Measurements from ENCODE around the gene TANGO6.
A peak's percentile ranks its signal among the peaks of the same experiment; 100 is the strongest.
"Not testable (repeated sequence)": the region's sequence is repeated elsewhere in the genome, so short reads cannot be mapped to it uniquely, and the experiment has no call there.

The TANGO6 gene

GRCh38 chr16:68843482-68844210 is at the start of gene TANGO6:
TSS of gene TANGO6 (plus strand) at chr16:68843531. CDS start at chr16:68843618, 87 bp downstream.
- DNase-seq = peak in 57 of 58 donors; percentile 40 to 86 (median 72)

- no peak for DNase-seq
Measured at GRCh38 chr16:68798398-68798797, 44.9 kb upstream of the TANGO6 start.

GRCh38 chr16:68800257-68800875 is 43.0 kb upstream of the TANGO6 start:
- peak in 38 of 58 donors; percentile 3 to 59 (median 30) for DNase-seq

DNA sequence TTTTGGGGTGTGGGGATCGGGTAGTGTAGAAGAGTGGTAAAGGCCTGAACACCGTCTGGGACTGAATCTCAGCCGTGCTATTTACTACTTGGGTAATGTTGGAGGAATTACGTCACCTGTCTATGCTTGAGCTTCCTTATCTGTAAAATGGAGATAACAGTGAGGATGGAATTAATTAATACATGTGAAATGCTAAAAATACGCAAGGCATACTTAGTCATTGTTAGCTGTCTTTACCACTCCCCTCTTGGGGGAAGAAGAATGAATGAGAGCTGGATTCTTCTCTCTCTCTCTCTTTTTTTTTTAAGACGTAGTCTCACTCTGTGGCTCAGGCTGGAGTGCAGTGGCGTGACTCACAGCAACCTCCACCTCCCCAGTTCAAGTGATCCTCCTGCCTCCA is 41.1 kb upstream of the TANGO6 start:
- DNase-seq = no peak

DNA sequence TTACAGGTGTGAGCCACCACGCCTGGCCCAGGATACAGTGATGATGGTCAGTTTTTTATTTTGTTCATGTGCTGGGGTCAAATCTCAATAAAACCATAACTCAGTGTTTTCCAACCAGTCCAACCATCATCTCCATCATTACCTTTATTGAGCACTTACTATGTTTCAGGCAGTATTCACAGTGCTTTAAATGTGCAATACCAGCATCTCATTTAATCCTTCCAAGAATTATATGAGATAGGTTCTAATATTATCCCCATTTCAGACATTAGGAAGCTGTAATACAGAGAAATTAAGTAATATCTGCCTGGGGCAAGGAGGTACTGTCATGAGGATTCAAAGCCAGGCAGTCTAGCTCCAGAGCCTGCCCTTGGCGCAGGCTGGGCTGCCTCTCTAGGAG is 36.9 kb upstream of the TANGO6 start:
- no peak for DNase-seq

GRCh38 chr16:68806981-68807380 is 36.4 kb upstream of the TANGO6 start:
- no peak for DNase-seq

DNA sequence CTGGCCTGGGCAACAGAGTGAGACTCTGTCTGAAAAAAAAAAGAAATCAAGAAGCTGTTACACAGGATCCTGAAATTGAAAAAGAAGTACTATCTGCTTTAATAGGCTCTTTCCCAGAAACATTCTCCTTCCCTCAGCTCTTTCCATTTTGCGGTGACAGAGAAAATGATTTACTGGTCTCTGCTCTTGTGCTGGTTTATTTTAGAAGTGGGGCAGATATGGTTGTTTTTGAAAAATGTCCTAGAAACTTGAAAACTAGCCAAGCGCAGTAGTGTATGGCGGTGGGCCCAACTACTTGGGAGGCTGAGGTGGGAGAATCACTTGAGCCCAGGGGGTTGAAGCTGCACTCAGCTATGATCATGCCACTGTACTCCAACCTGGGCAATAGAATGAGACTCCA is 28.8 kb upstream of the TANGO6 start:
- no peak for DNase-seq

- no peak for DNase-seq
Measured at GRCh38 chr16:68823401-68824135, 19.8 kb upstream of the TANGO6 start.

- DNase-seq = no peak
Measured at GRCh38 chr16:68825427-68825826, 17.9 kb upstream of the TANGO6 start.

DNA sequence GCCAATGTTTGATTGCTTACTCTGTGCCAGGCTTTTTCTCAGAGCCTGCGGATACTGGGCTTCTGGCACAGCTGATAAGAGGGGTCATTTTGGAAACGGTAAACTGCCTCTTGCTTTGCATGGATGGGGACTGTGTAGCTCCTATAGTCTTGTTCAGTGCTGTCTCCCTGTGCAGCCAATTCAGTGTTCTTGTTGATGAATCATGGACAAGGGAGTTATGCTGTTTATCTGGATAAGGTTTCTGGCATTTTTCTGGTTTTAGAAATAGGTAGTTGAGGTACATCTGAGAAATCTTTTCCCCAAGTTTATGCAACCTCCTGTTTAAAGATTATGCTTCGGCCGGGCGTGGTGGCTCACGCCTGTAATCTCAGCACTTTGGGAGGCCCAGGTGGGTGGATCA is 16.7 kb upstream of the TANGO6 start:
- DNase-seq = no peak

- DNase-seq = no peak
Measured at GRCh38 chr16:68833251-68833650, 10.1 kb upstream of the TANGO6 start.

- no peak for DNase-seq
Measured at GRCh38 chr16:68834550-68834949, 8.8 kb upstream of the TANGO6 start.

- DNase-seq = no peak
Measured at GRCh38 chr16:68835970-68836369, 7.4 kb upstream of the TANGO6 start.

GRCh38 chr16:68839831-68840230 is 3.5 kb upstream of the TANGO6 start:
- DNase-seq = no peak

GRCh38 chr16:68842964-68843481 is 308 bp upstream of the TANGO6 start:
- DNase-seq = not testable (repeated sequence)

GRCh38 chr16:68844211-68844564 is 857 bp downstream of the TANGO6 start:
- peak in 3 of 58 donors; percentile 28 to 50 (median 39) for DNase-seq

GRCh38 chr16:68848786-68849185 is 5.5 kb downstream of the TANGO6 start:
- no peak for DNase-seq

DNA sequence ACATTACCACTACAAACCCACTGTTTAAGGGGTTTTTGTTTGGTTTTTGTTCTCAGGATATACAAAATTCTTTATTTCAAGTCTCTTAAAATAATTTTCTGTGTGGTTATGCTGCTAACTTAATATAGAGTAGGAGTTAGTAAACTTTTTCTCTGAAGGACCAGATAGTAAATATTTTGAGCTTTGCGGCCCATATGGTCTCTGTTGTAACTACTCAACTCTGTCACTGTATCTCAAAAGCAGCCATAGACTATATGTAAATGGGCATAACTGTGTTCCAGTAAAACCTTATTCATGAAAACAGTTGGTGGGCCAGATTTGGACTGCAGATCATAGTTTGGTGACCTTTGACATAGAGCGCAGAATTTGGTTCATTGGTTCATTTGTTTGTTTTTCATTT is 7.2 kb downstream of the TANGO6 start:
- DNase-seq = no peak

GRCh38 chr16:68851601-68852000 is 8.3 kb downstream of the TANGO6 start:
- no peak for DNase-seq

DNA sequence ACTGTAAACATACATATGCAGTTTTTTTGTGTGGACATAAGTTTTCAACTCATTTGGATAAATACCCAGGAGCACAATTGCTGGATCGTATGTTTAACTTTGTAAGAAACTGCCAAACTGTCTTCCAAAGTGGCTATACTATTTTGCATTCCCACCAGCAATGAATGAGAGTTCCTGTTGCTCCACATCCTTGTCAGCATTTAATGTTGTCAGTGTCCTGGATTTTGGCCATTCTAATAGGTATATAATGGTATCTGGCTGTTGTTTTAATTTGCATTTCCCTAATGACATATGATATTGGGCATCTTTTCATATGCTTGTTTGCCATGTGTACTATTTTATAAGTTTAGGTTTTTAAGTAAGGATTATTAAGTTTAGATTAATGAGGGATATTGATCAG is 14.1 kb downstream of the TANGO6 start:
- DNase-seq = no peak

DNA sequence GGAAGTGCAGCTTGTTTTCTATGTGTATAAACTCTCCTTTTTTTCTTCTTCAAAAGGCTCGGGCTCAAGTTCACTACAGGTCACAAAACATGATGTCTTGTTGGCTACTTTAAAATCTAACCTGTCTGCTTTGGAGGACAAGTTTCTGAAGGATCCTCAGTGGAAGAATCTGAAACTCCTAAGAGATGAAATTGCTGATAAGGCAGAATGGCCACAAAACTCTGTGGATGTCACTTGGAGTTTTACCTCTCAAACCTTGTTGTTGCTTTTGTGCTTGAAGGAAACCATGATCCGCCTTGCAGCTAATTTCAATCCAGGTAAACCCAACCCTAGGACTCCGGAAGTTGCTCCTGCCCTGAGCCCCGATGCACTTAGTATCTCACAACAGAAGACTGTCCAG is 16.5 kb downstream of the TANGO6 start:
- no peak for DNase-seq
